Globus pallidus (tissue), 1 donor: ENCODE results near the gene MYO7B.

Source experiments
- DNase-seq: peaks from one replicate; pipeline ENCODE4 v3.0.0-alpha.2; 2015; ENCODE audit warnings: low spot score

Gene MYO7B

GRCh38 chr2:127535422-127535901 is at the start of gene MYO7B:
TSS of gene MYO7B (plus strand) at chr2:127535683. CDS start at chr2:127559723, 24,040 bp downstream.
- DNase-seq = no peak

- no peak for DNase-seq
Measured at GRCh38 chr2:127485694-127486071, 49.8 kb upstream of the MYO7B start.

GRCh38 chr2:127486247-127487058 is 49.0 kb upstream of the MYO7B start:
- DNase-seq = no peak

- DNase-seq = no peak
Measured at GRCh38 chr2:127490283-127490682, 45.2 kb upstream of the MYO7B start.

GRCh38 chr2:127498386-127498785 is 37.1 kb upstream of the MYO7B start:
- no peak for DNase-seq

- no peak for DNase-seq
Measured at GRCh38 chr2:127503491-127503890, 32.0 kb upstream of the MYO7B start.

- no peak for DNase-seq
Measured at GRCh38 chr2:127504552-127505430, 30.7 kb upstream of the MYO7B start.

GRCh38 chr2:127506510-127506909 is 29.0 kb upstream of the MYO7B start:
- no peak for DNase-seq

GRCh38 chr2:127508023-127508630 is 27.4 kb upstream of the MYO7B start:
- no peak for DNase-seq

GRCh38 chr2:127508631-127509034 is 26.9 kb upstream of the MYO7B start:
- peak; percentile 83 for DNase-seq

GRCh38 chr2:127510073-127510472 is 25.4 kb upstream of the MYO7B start:
- DNase-seq = no peak

GRCh38 chr2:127511090-127511695 is 24.3 kb upstream of the MYO7B start:
- DNase-seq = no peak

GRCh38 chr2:127511917-127512316 is 23.6 kb upstream of the MYO7B start:
- DNase-seq = no peak

GRCh38 chr2:127512362-127512761 is 23.1 kb upstream of the MYO7B start:
- DNase-seq = no peak

- DNase-seq = peak; percentile 60
Measured at GRCh38 chr2:127514076-127514475, 21.4 kb upstream of the MYO7B start.

GRCh38 chr2:127514485-127514884 is 21.0 kb upstream of the MYO7B start:
- peak; percentile 87 for DNase-seq

GRCh38 chr2:127515383-127515915 is 20.0 kb upstream of the MYO7B start:
- peak; percentile 54 for DNase-seq

- DNase-seq = peak; percentile 82
Measured at GRCh38 chr2:127516041-127516762, 19.3 kb upstream of the MYO7B start.

- no peak for DNase-seq
Measured at GRCh38 chr2:127517465-127517864, 18.0 kb upstream of the MYO7B start.

GRCh38 chr2:127520424-127520823 is 15.1 kb upstream of the MYO7B start:
- no peak for DNase-seq
